IMR-90 (cell line): Measurements from ENCODE around the gene CCDC30. TPM values are rescaled to one million over a fixed set of nuclear protein-coding genes. Genes with fewer than 3 reads are reported as not detected.

Experiments
- ATAC-seq: fragments of 200-7000 bp; cut with Tn5 transposase; 2 replicates; pipeline ENCODE4 v1.9.1; 2020; ENCODE audit warnings: low read depth, mild to moderate bottlenecking, moderate library complexity
- BruUV-seq: library from RNA; stranded (reverse); fragments of 400-500 nt; replicated peaks from 2 replicates; lab custom pipeline; 2021; lab: Mats Ljungman, UMichigan
- CTCF ChIA-PET: fragments of 300-600 bp; formaldehyde crosslinking; extraction: SDS; loops from one replicate; lab custom pipeline; 2021; ENCODE audit warnings: antibody characterized with exemption; lab: Yijun Ruan, JAX
- POLR2A ChIA-PET: fragments of 300-600 bp; sonication (Branson Sonifier 250); formaldehyde crosslinking; loops from one replicate; lab custom pipeline; 2022; ENCODE audit warnings: antibody characterized with exemption; ENCODE audit not compliant: unreplicated experiment; lab: Charles Lee
- DNase-seq: peaks from one replicate; pipeline ENCODE4 v3.0.0; 2013
- H2AFZ ChIP-seq: replicated peaks from 2 replicates; pipeline ENCODE3; 2013; ENCODE audit warnings: low read length, mild to moderate bottlenecking; ENCODE audit not compliant: poor library complexity
- H2AK5ac ChIP-seq: 2 replicates; pipeline ENCODE4 v1.6.1; 2013; ENCODE audit warnings: low read depth, low read length, inconsistent platforms
- H2AK9ac ChIP-seq: replicated peaks from 2 replicates; pipeline ENCODE3; 2013; ENCODE audit warnings: mild to moderate bottlenecking, low read depth, low read length, moderate library complexity; ENCODE audit not compliant: poor library complexity
- H2BK120ac ChIP-seq: 2 replicates; pipeline ENCODE4 v1.6.1; 2013; ENCODE audit warnings: low read depth, low read length, inconsistent platforms
- H2BK15ac ChIP-seq: 3 replicates; pipeline ENCODE4 v1.6.1; 2013; ENCODE audit warnings: low read depth, low read length, inconsistent platforms
- H2BK20ac ChIP-seq: 2 replicates; pipeline ENCODE4 v1.6.1; 2013; ENCODE audit warnings: low read depth, mild to moderate bottlenecking, inconsistent platforms, low read length, moderate library complexity
- H2BK5ac ChIP-seq: 2 replicates; pipeline ENCODE4 v1.6.1; 2013; ENCODE audit warnings: mild to moderate bottlenecking, low read depth, low read length, inconsistent platforms; ENCODE audit not compliant: poor library complexity, severe bottlenecking
- H3K14ac ChIP-seq: replicated peaks from 2 replicates; pipeline ENCODE4 v1.6.1; 2013; ENCODE audit warnings: low read depth, low read length, inconsistent platforms
- H3K18ac ChIP-seq: 2 replicates; pipeline ENCODE4 v1.6.1; 2013; ENCODE audit warnings: low read depth, low read length, control low read depth
- H3K23ac ChIP-seq: 2 replicates; pipeline ENCODE4 v1.6.1; 2013; ENCODE audit warnings: low read depth, low read length, inconsistent platforms
- H3K27ac ChIP-seq: 2 replicates; pipeline ENCODE4 v1.5.1; 2013; ENCODE audit warnings: mild to moderate bottlenecking, control low read depth, low read length; ENCODE audit not compliant: insufficient read depth
- H3K27me3 ChIP-seq: 2 replicates; pipeline ENCODE4 v1.6.1; 2013; ENCODE audit warnings: low read length; ENCODE audit not compliant: control insufficient read depth, insufficient read depth
- H3K36me3 ChIP-seq: 2 replicates; pipeline ENCODE4 v1.6.1; 2013; ENCODE audit warnings: low read length, mixed read lengths; ENCODE audit not compliant: control insufficient read depth, insufficient read depth
- H3K4ac ChIP-seq: 2 replicates; pipeline ENCODE4 v1.6.1; 2013; ENCODE audit warnings: low read depth, low read length, inconsistent platforms
- H3K4me1 ChIP-seq: 2 replicates; pipeline ENCODE4 v1.6.1; 2013; ENCODE audit warnings: low read length, mixed read lengths; ENCODE audit not compliant: control insufficient read depth, insufficient read depth
- H3K4me2 ChIP-seq: 2 replicates; pipeline ENCODE4 v1.6.1; 2013; ENCODE audit warnings: low read depth, mild to moderate bottlenecking, control low read depth, low read length, moderate library complexity
- H3K4me3 ChIP-seq: 2 replicates; pipeline ENCODE4 v1.5.1; 2013; ENCODE audit warnings: low read depth, mild to moderate bottlenecking, control low read depth, low read length, moderate library complexity; ENCODE audit not compliant: insufficient read depth
- H3K56ac ChIP-seq: 2 replicates; pipeline ENCODE4 v1.6.1; 2013; ENCODE audit warnings: low read length, inconsistent platforms; ENCODE audit not compliant: insufficient read depth; ENCODE audit errors: extremely low read depth
- H3K79me1 ChIP-seq, 2 experiments: 2 replicates each; pipeline ENCODE4 v1.6.1; 2013; ENCODE audit warnings: low read length in 2 of 2, inconsistent platforms in 1 of 2, low read depth in 1 of 2
- H3K9ac ChIP-seq: 2 replicates; pipeline ENCODE4 v1.6.1; 2013; ENCODE audit warnings: low read depth, low read length, control low read depth
- H3K9me1 ChIP-seq: 2 replicates; pipeline ENCODE4 v1.6.1; 2013; ENCODE audit warnings: low read length, inconsistent platforms; ENCODE audit not compliant: insufficient read depth
- H3K9me3 ChIP-seq: 2 replicates; pipeline ENCODE4 v1.6.1; 2013; ENCODE audit warnings: low read length; ENCODE audit not compliant: control insufficient read depth, insufficient read depth
- H4K20me1 ChIP-seq: 2 replicates; pipeline ENCODE4 v1.6.1; 2013; ENCODE audit warnings: low read length, inconsistent platforms; ENCODE audit not compliant: insufficient read depth
- H4K5ac ChIP-seq: 2 replicates; pipeline ENCODE4 v1.6.1; 2013; ENCODE audit warnings: mild to moderate bottlenecking, low read depth, low read length, control low read depth
- H4K8ac ChIP-seq, 2 experiments: 2 replicates each; pipeline ENCODE4 v1.6.1; 2013; ENCODE audit warnings: low read depth in 2 of 2, low read length in 2 of 2, control low read depth in 1 of 2, inconsistent platforms in 1 of 2
- H4K91ac ChIP-seq: 2 replicates; pipeline ENCODE4 v1.6.1; 2013; ENCODE audit warnings: low read depth, low read length, inconsistent platforms; ENCODE audit not compliant: insufficient read depth
- CEBPB ChIP-seq: IDR thresholded peaks from 2 replicates; pipeline ENCODE4 v1.6.1; 2012; ENCODE audit warnings: low read depth, low read length, improper control_type of control experiment
- CHD1 ChIP-seq: IDR thresholded peaks from 2 replicates; pipeline ENCODE4 v1.6.1; 2012; ENCODE audit warnings: low read depth, low read length, improper control_type of control experiment
- CTCF ChIP-seq: conservative IDR thresholded peaks from 2 replicates; pipeline ENCODE4 v1.5.1; 2012; ENCODE audit warnings: mild to moderate bottlenecking, low read depth, low read length, improper control_type of control experiment
- RCOR1 ChIP-seq: IDR thresholded peaks from 2 replicates; pipeline ENCODE4 v1.6.1; 2012; ENCODE audit warnings: mild to moderate bottlenecking, low read length, improper control_type of control experiment; ENCODE audit not compliant: insufficient replicate concordance
- RFX5 ChIP-seq: IDR thresholded peaks from 2 replicates; pipeline ENCODE4 v1.8.0; 2012; ENCODE audit warnings: low read depth, mild to moderate bottlenecking, low read length, moderate library complexity
- SMC3 ChIP-seq: fragments of 150-350 bp; IDR thresholded peaks from 2 replicates; pipeline ENCODE4 v1.6.1; 2016; ENCODE audit warnings: low read depth, mild to moderate bottlenecking, antibody characterized with exemption, low read length, moderate library complexity
- USF2 ChIP-seq: fragments of 150-350 bp; IDR thresholded peaks from 2 replicates; pipeline ENCODE4 v1.6.1; 2017; ENCODE audit warnings: mild to moderate bottlenecking, antibody characterized with exemption, low read length, low read depth
- WGBS, 2 experiments: methylation state at CpG; one replicate each; pipeline versions ENCODE4 v1.1.5 to v1.1.7; 2013; ENCODE audit warnings: missing lambda C conversion rate in 2 of 2; ENCODE audit not compliant: insufficient read length in 1 of 2; ENCODE audit errors: extremely low coverage in 2 of 2; 5-methylcytosine and 5-hydroxymethylcytosine counted together
- dilution Hi-C: fragments of 300-500 bp; cut with HindIII; formaldehyde crosslinking; loops from one replicate; pipeline ENCODE4 v1.14.3; 2018; ENCODE audit warnings: low sequenced_read_pairs; ENCODE audit not compliant: unreplicated experiment
- in situ Hi-C: fragments of 300-500 bp; cut with MboI; formaldehyde crosslinking; loops from 3 replicates; pipeline ENCODE4 v1.14.3; 2019; ENCODE audit warnings: low sequenced_read_pairs, inconsistent platforms, mixed read lengths
- intact Hi-C: fragments of 100-400 bp; cut with micrococcal nuclease; formaldehyde crosslinking; loops from 2 replicates; pipeline ENCODE4 v1.10.0; 2022
- polyA plus RNA-seq, 3 experiments: library from polyadenylated mRNA; depleted of rRNA; stranded (reverse); fragments of >200 nt; gene quantifications; 2 replicates each; pipeline ENCODE4 v1.2.3, GENCODE V29; 2012; ENCODE audit warnings: low replicate concordance in 1 of 3
- total RNA-seq: library from RNA; depleted of rRNA; stranded (reverse); fragments of >200 nt; gene quantifications from 2 replicates; pipeline ENCODE4 v1.2.3, GENCODE V29; 2012

Gene CCDC30
- total and polyA plus RNA-seq, 2 of the 4 experiments (the other 2 are of a cell fraction): 0.14 to 0.18 TPM

- no peak overlapping the region for H3K9ac ChIP-seq
- no peak overlapping the region for H4K5ac ChIP-seq
- no peak overlapping the region for H3K4me3 ChIP-seq
- no peak overlapping the region for H3K23ac ChIP-seq
- TF ChIP-seq RFX5: no peak
- TF ChIP-seq SMC3: no peak
- TF ChIP-seq CHD1: no peak
- no peak for TF ChIP-seq USF2
- TF ChIP-seq RCOR1: no peak
- no peak for TF ChIP-seq CEBPB
- no peak for TF ChIP-seq CTCF
- WGBS, 2 experiments: 70% methylated on average over 3 of the region's 6 CpGs; no CpG with 5 or more reads in 1 of the 2 experiments
- H2AFZ ChIP-seq: no peak overlapping the region
- ChIA-PET CTCF (no interaction called here), POLR2A (no interaction called here)
- no peak overlapping the region for H2AK9ac ChIP-seq
- no peaks in the 10 kb centered on the region for H4K20me1 ChIP-seq
- no peaks in the 10 kb centered on the region for H3K9me1 ChIP-seq
- no peak overlapping the region for H3K18ac ChIP-seq
- H3K56ac ChIP-seq: no peak overlapping the region
- H2BK20ac ChIP-seq: no peak overlapping the region
- intact Hi-C loops: no loop called here
- H2AK5ac ChIP-seq: no peak overlapping the region
- in situ Hi-C loops: no loop called here
- no peak overlapping the region for H3K14ac ChIP-seq
- no peak overlapping the region for H4K8ac ChIP-seq
- no peak overlapping the region for H3K4ac ChIP-seq
- H3K27ac ChIP-seq: no peak overlapping the region
- H3K4me1 ChIP-seq: no peaks in the 10 kb centered on the region
- H2BK120ac ChIP-seq: no peak overlapping the region
- DNase-seq: no peak
- no peaks in the 10 kb centered on the region for H3K9me3 ChIP-seq
- no peaks in the 10 kb centered on the region for H3K79me1 ChIP-seq
- no peak overlapping the region for H4K91ac ChIP-seq
- peaks cover 7% of the 10 kb centered on the region for H3K27me3 ChIP-seq
- dilution Hi-C loops: no loop called here
- BruUV-seq: no TSS peak
- ATAC-seq: no peak
- no peak overlapping the region for H3K4me2 ChIP-seq
- no peak overlapping the region for H2BK15ac ChIP-seq
- H3K36me3 ChIP-seq: no peaks in the 10 kb centered on the region
- H2BK5ac ChIP-seq: no peak overlapping the region
Observed at GRCh38 chr1:42433369-42433768, 29.7 kb upstream of the CCDC30 start.
